Astrocyte (in vitro differentiated cells and primary cell): ENCODE data around the gene PUSL1. TPM values are rescaled to one million over a fixed set of nuclear protein-coding genes. Genes with fewer than 3 reads are reported as not detected.

Experiments used
- DNase-seq: peaks from one replicate; pipeline ENCODE4 v3.0.0-alpha.2; 2010; ENCODE audit warnings: low read depth
- FAIRE-seq: peaks from 2 replicates; lab custom pipeline; 2011; peaks lifted over from hg19 to GRCh38; lab: Jason Lieb, UNC
- H2AFZ ChIP-seq: 2 replicates; pipeline ENCODE4 v1.6.0; 2012; ENCODE audit warnings: low read depth, low read length, inconsistent platforms
- H3K27ac ChIP-seq: 2 replicates; pipeline ENCODE4 v1.5.1; 2011; ENCODE audit warnings: low read depth, low read length, inconsistent platforms
- H3K27me3 ChIP-seq: 2 replicates; pipeline ENCODE4 v1.6.0; 2011; ENCODE audit warnings: low read length, inconsistent platforms; ENCODE audit not compliant: insufficient read depth
- H3K36me3 ChIP-seq: 2 replicates; pipeline ENCODE4 v1.5.1; 2011; ENCODE audit warnings: low read length, inconsistent platforms; ENCODE audit not compliant: insufficient read depth
- H3K4me1 ChIP-seq: 2 replicates; pipeline ENCODE4 v1.5.1; 2011; ENCODE audit warnings: low read length, inconsistent platforms; ENCODE audit not compliant: insufficient read depth
- H3K4me2 ChIP-seq: 2 replicates; pipeline ENCODE4 v1.6.0; 2012; ENCODE audit warnings: low read length, inconsistent platforms
- H3K4me3 ChIP-seq: 2 replicates; pipeline ENCODE4 v1.5.1; 2011; ENCODE audit warnings: low read depth, mild to moderate bottlenecking, low read length, inconsistent platforms; ENCODE audit not compliant: insufficient read depth
- H3K79me2 ChIP-seq: 2 replicates; pipeline ENCODE4 v1.6.0; 2012; ENCODE audit warnings: mild to moderate bottlenecking, low read length, inconsistent platforms; ENCODE audit not compliant: insufficient read depth
- H3K9ac ChIP-seq: 2 replicates; pipeline ENCODE4 v1.6.0; 2012; ENCODE audit warnings: mild to moderate bottlenecking, low read length, inconsistent platforms
- H3K9me3 ChIP-seq: 2 replicates; pipeline ENCODE4 v1.5.1; 2012; ENCODE audit warnings: low read depth, mild to moderate bottlenecking, low read length, inconsistent platforms; ENCODE audit not compliant: insufficient read depth
- H4K20me1 ChIP-seq: 2 replicates; pipeline ENCODE4 v1.6.0; 2012; ENCODE audit warnings: low read length, inconsistent platforms; ENCODE audit not compliant: insufficient read depth
- H3K27ac Mint-ChIP-seq: one replicate; pipeline ENCODE4 v1.8.0; 2021; ENCODE audit warnings: mild to moderate bottlenecking, mixed read lengths; ENCODE audit not compliant: unreplicated experiment
- H3K27me3 Mint-ChIP-seq: one replicate; pipeline ENCODE4 v1.8.0; 2021; ENCODE audit warnings: low read depth, mixed read lengths; ENCODE audit not compliant: unreplicated experiment
- H3K36me3 Mint-ChIP-seq: one replicate; pipeline ENCODE4 v1.8.0; 2021; ENCODE audit warnings: low read depth, mixed read lengths; ENCODE audit not compliant: unreplicated experiment
- H3K4me1 Mint-ChIP-seq: one replicate; pipeline ENCODE4 v1.8.0; 2021; ENCODE audit warnings: low read depth, mixed read lengths; ENCODE audit not compliant: unreplicated experiment
- H3K4me3 Mint-ChIP-seq: one replicate; pipeline ENCODE4 v1.8.0; 2021; ENCODE audit warnings: mild to moderate bottlenecking, moderate library complexity, mixed read lengths; ENCODE audit not compliant: unreplicated experiment
- H3K9me3 Mint-ChIP-seq: one replicate; pipeline ENCODE4 v1.8.0; 2021; ENCODE audit warnings: mild to moderate bottlenecking, mixed read lengths; ENCODE audit not compliant: unreplicated experiment
- CTCF ChIP-seq: IDR thresholded peaks from 2 replicates; pipeline ENCODE4 v1.5.1; 2011; ENCODE audit warnings: low read depth, mild to moderate bottlenecking, inconsistent platforms, low read length, moderate library complexity; ENCODE audit not compliant: insufficient read depth
- EZH2 ChIP-seq: IDR thresholded peaks from 2 replicates; pipeline ENCODE4 v1.6.1; 2012; ENCODE audit warnings: mild to moderate bottlenecking, low read length, inconsistent platforms; ENCODE audit not compliant: insufficient read depth
- total RNA-seq: library from RNA; stranded (reverse); gene quantifications from 2 replicates; pipeline ENCODE4 v1.2.1, GENCODE V29; 2021

PUSL1 gene
- total RNA-seq, 1 donor from 2014 or later = 29.4 TPM

GRCh38 chr1:1306661-1307260 is 1.6 kb upstream of the PUSL1 start:
- Mint-ChIP-seq H3K4me3 (peak overlapping the region; percentile 92), H3K27ac (peak overlapping the region; percentile 91), H3K4me1 (peaks cover 8% of the 10 kb centered on the region), H3K36me3 (peaks cover 4% of the 10 kb centered on the region), H3K27me3 (no peaks in the 10 kb centered on the region), H3K9me3 (no peaks in the 10 kb centered on the region)
- TF ChIP-seq CTCF (no peak), EZH2 (no peak)
- Histone ChIP-seq H3K9me3 (no peaks in the 10 kb centered on the region), H3K4me1 (peaks cover 41% of the 10 kb centered on the region), H3K9ac (peak overlapping the region; percentile 79), H3K27ac (peak overlapping the region; percentile 37), H2AFZ (no peak overlapping the region), H3K4me2 (peak overlapping the region; percentile 88), H4K20me1 (peaks cover 71% of the 10 kb centered on the region), H3K36me3 (no peaks in the 10 kb centered on the region), H3K79me2 (peaks cover 63% of the 10 kb centered on the region), H3K27me3 (no peaks in the 10 kb centered on the region), H3K4me3 (peak overlapping the region; percentile 78)
- FAIRE-seq (no peak), DNase-seq (no peak)

DNA sequence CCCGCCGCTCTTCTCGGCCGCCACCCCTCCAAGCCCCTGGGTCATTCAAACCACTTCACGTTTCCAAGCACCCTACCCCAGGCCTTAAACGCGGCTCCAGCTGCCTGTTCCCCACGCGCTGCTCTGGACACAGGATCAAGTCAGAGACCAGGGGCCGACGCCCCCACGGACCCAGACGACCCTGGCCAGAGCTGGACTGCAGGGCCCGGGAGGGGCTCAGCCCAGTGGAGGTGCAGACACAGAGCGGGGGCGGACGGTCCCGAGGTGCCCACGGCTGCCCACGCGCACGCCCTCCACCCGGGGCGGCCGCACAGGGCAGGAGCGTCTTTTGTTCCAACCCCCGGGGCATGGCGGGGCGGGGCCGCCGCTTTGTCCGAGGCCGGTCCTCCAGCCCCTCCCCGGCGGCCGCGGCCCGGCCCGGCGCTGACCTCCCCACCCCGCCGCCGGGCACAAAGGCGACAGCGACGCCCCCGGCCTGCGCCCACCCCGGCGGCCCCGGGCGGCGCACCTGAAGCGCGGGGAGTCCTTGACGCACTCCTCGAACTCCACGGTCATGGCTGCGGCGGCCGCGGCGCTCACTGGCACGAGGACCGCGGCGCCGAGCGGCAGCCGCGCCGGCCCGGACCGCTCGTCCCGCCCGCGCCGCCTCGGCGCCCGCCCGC is 1.0 kb upstream of the PUSL1 start:
- no peaks in the 10 kb centered on the region for H3K27me3 Mint-ChIP-seq
- Histone ChIP-seq H3K36me3 (no peaks in the 10 kb centered on the region), H3K4me2 (peak overlapping the region; percentile 88), H3K4me1 (peaks cover 41% of the 10 kb centered on the region), H2AFZ (peak overlapping the region; percentile 56), H3K79me2 (peaks cover 61% of the 10 kb centered on the region), H3K9me3 (no peaks in the 10 kb centered on the region), H3K4me3 (peak overlapping the region; percentile 78), H3K9ac (peak overlapping the region; percentile 79), H3K27me3 (no peaks in the 10 kb centered on the region), H3K27ac (peak overlapping the region; percentile 37), H4K20me1 (peaks cover 70% of the 10 kb centered on the region)
- DNase-seq = no peak
- H3K4me1 Mint-ChIP-seq = peaks cover 8% of the 10 kb centered on the region
- FAIRE-seq = no peak
- TF ChIP-seq CTCF = no peak
- no peak for TF ChIP-seq EZH2
- H3K27ac Mint-ChIP-seq = peak overlapping the region; percentile 91
- peaks cover 4% of the 10 kb centered on the region for H3K36me3 Mint-ChIP-seq
- H3K9me3 Mint-ChIP-seq = no peaks in the 10 kb centered on the region
- H3K4me3 Mint-ChIP-seq = peak overlapping the region; percentile 92

DNA sequence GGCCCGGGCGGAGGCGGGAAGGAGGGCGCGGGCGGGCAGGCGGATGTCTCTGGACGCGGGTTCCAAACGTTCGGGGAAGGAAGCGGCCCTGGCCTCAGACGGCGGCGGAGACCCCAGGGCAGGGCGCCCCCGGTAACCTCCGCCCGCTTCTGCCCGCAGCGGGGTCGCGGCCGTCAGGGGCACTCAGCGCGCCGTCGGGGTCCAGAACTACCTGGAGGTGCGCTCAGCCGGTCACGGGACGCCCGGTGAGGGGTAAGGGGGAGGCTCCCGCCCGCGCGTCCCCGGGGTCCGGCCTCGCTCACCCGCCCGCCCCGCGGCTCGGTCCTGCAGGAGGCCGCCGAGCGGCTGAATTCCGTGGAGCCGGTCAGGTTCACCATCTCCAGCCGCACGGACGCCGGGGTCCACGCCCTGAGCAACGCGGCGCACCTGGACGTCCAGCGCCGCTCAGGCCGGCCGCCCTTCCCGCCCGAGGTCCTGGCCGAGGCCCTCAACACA is 406 bp downstream of the PUSL1 start:
- Histone ChIP-seq H3K27ac (peak overlapping the region; percentile 64), H4K20me1 (peaks cover 74% of the 10 kb centered on the region)

More for the DNA sequence above, 406 bp downstream of the PUSL1 start:
- TF ChIP-seq CTCF (no peak), EZH2 (no peak)
- H3K9me3 Mint-ChIP-seq = no peaks in the 10 kb centered on the region
- peak overlapping the region; percentile 73 for H3K4me3 ChIP-seq
- DNase-seq (no peak), FAIRE-seq (no peak)
- H3K27me3 ChIP-seq = no peaks in the 10 kb centered on the region
- no peaks in the 10 kb centered on the region for H3K9me3 ChIP-seq
- H3K36me3 ChIP-seq = peaks cover 5% of the 10 kb centered on the region
- peak overlapping the region; percentile 96 for H3K4me2 ChIP-seq
- peak overlapping the region; percentile 26 for H2AFZ ChIP-seq
- no peak overlapping the region for H3K27ac Mint-ChIP-seq
- H3K4me3 Mint-ChIP-seq = peak overlapping the region; percentile 86
- peaks cover 41% of the 10 kb centered on the region for H3K4me1 ChIP-seq
- H3K79me2 ChIP-seq = peaks cover 67% of the 10 kb centered on the region
- H3K4me1 Mint-ChIP-seq = peaks cover 8% of the 10 kb centered on the region
- H3K36me3 Mint-ChIP-seq = peaks cover 6% of the 10 kb centered on the region
- peak overlapping the region; percentile 81 for H3K9ac ChIP-seq
- no peaks in the 10 kb centered on the region for H3K27me3 Mint-ChIP-seq
